GM21447 (cell line): Measurements from ENCODE around the gene SLC17A9.
"Not testable (repeated sequence)": the region's sequence is repeated elsewhere in the genome, so short reads cannot be mapped to it uniquely, and the experiment has no call there.

Experiments used
- ATAC-seq: cut with Tn5 transposase; IDR thresholded peaks from one replicate; pipeline ENCODE4 v1.9.1; 2021; ENCODE audit not compliant: unreplicated experiment

The SLC17A9 gene

GRCh38 chr20:62920039-62920645 is 32.4 kb upstream of the SLC17A9 start:
- ATAC-seq, result no peak

- ATAC-seq, result no peak
These were observed 31.3 kb upstream of the SLC17A9 start for GRCh38 chr20:62921119-62921687.

GRCh38 chr20:62922451-62922921 is 30.0 kb upstream of the SLC17A9 start:
- no peak for ATAC-seq

- ATAC-seq, result not testable (repeated sequence)
These were observed 29.3 kb upstream of the SLC17A9 start for GRCh38 chr20:62923059-62923668.

GRCh38 chr20:62923669-62924441 is 28.7 kb upstream of the SLC17A9 start:
- ATAC-seq, result no peak

GRCh38 chr20:62924442-62925075 is 27.9 kb upstream of the SLC17A9 start:
- ATAC-seq, result no peak

GRCh38 chr20:62925076-62925419 is 27.5 kb upstream of the SLC17A9 start:
- ATAC-seq, result no peak

GRCh38 chr20:62925420-62926228 is 26.9 kb upstream of the SLC17A9 start:
- ATAC-seq, result peak; percentile 11

- ATAC-seq, result peak; percentile 61
These were observed 26.0 kb upstream of the SLC17A9 start, which contains the start of gene DIDO1 for GRCh38 chr20:62926229-62927127. TSS of gene DIDO1 (minus strand) at chr20:62926505.

- ATAC-seq, result no peak
These were observed 25.3 kb upstream of the SLC17A9 start for GRCh38 chr20:62927128-62927705.

GRCh38 chr20:62928246-62928939 is 24.1 kb upstream of the SLC17A9 start:
- no peak for ATAC-seq

- no peak for ATAC-seq
These were observed 23.4 kb upstream of the SLC17A9 start for GRCh38 chr20:62929051-62929538.

- ATAC-seq, result no peak
These were observed 21.0 kb upstream of the SLC17A9 start for GRCh38 chr20:62931464-62931863.

GRCh38 chr20:62933966-62934365 is 18.5 kb upstream of the SLC17A9 start:
- ATAC-seq, result no peak

- ATAC-seq, result no peak
These were observed 17.1 kb upstream of the SLC17A9 start for GRCh38 chr20:62935204-62935967.

GRCh38 chr20:62935968-62936585 is 16.4 kb upstream of the SLC17A9 start:
- no peak for ATAC-seq
